HG02943 (cell line): ENCODE results near the gene WDFY2.
"Not testable (repeated sequence)": the region's sequence is repeated elsewhere in the genome, so short reads cannot be mapped to it uniquely, and the experiment has no call there.

Experiments used
- ATAC-seq: cut with Tn5 transposase; IDR thresholded peaks from one replicate; pipeline ENCODE4 v1.9.1; 2021; ENCODE audit warnings: mild to moderate bottlenecking, low read depth, moderate library complexity; ENCODE audit not compliant: unreplicated experiment

The WDFY2 gene

DNA sequence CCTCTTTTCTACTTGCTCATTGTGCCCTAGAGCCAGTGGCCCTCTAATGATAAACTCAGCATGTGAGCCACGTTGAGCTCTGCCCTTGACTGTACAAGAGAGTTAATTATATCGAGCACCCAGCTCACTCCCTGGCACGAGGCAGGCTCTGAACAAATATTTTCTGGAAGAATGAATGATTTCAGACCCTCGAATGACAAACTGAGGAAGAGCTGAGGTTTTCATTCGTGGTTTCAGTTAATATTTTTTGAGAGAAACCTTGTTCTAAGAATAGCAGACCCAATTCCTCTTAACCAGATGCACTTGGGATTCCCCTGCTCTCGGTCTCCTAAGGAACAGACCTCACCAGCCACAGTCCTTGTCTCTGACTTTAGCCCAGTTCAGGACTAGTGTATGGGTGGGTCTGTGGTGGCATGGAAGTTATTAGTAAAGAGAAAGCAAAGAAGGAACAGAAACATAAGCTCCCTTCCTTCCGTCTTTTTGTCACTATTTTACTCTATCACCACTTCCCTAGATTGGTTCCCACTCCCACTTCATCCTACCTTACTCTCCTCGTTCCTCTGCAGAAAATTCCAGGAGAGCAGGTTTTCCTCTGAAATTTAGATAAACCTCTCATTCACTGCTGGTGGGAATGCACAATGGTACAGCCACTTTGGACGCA is 22.1 kb upstream of the WDFY2 start:
- ATAC-seq = no peak

DNA sequence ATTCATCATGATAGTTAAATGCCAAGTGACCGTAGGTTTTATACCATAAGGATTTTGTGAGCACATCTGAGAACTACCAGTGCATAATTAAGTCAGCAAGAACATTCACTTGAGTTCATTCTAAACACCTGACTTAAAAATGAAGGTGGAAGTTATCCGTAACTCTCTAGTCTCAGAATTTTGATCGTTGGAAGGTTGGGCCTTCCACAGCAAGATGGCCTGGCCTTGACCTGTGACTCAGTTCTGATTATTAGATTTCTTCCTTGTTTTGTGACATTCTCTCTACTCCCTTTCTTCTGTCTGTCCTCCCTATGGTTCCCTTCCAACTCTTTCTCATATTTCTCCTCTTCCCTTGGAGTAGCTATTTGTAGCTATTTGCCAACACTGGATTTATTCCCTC is 20.0 kb upstream of the WDFY2 start:
- no peak for ATAC-seq

DNA sequence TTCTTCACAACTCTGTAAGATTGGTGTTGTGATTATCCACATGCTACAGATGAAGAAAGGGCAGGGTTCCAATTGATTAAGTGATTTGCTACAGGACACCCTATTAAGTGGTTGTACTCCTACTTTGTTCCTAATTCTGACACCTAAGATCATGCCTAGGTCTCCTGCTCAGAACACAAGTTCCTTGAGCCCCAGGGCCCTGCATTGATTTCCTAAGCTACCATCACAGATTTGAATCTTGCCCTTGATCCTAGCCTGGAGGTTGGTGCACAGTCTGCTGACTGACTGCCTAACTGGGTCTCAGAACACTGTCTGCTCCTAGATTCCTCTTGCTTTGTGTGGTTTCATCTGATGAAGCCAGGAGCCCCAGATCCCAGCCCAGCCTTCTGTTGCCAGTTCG is 19.6 kb upstream of the WDFY2 start:
- no peak for ATAC-seq

DNA sequence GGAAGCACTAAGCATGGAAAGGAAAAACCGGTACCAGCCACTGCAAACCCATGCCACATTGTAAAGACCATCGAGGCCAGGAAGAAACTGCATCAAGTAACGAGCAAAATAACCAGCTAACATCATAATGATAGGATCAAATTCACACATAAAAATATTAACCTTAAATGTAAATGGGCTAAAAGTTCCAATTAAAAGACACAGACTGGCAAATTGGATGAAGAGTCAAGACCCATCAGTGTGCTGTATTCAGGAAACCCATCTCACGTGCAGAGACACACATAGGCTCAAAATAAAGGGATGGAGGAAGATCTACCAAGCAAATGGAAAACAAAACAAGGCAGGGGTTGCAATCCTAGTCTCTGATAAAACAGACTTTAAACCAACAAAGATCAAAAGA is 15.3 kb upstream of the WDFY2 start:
- ATAC-seq = not testable (repeated sequence)

DNA sequence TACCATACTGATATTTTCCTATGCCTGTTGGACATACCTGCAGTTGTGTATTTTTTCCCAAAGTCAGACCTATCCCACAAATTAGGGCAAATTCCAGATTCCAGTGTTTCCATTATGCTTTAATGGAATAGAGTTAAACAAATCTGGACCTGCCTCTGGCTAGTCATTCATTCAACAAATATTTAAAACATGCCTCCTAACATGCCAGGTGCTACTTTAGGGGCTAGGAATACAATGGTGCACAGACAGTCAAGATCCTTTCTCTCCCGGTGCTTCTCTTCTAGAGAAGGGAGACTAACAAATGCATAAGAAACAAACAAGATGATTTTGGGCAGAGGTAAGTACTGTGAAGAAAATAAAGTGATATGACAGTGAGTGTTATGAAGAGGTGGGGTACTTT is 7.5 kb upstream of the WDFY2 start:
- no peak for ATAC-seq

DNA sequence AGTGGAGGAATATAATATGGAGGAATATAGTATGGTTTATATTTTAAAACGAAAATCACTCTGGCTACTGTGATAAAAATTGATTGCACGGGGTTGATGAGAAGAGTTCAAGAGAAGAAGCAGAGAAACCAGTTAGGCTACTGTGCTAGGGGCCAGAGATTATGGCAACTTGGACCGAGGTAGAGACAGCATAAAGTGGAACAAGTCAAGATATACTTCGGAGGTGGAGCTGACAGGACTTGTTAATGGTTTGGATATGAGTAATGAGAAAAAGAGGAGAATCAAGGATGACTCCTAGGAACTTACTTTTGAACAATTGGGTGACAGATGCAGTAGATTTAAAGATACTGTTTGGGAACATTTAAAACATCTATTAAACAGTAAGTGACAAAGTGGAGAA is 6.6 kb upstream of the WDFY2 start:
- ATAC-seq = no peak

DNA sequence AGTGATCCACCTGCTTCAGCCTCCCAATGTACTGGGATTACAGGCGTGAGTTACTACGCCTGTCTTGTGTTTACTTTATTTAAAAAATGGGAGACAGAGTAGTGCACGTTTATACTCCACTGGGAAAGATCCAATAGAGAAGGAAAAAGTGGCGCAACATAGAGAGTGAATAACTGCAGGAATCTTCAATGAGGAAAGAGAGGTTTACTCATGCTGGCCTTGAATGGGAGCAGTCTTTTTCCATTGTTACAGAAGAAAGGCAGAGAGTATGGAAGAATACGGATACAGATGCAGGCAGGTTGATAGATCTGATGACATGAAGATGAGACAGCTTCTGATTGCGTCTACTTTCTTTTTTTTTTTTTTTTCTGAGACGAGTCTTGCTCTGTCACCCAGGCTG is 4.6 kb upstream of the WDFY2 start:
- ATAC-seq = no peak

DNA sequence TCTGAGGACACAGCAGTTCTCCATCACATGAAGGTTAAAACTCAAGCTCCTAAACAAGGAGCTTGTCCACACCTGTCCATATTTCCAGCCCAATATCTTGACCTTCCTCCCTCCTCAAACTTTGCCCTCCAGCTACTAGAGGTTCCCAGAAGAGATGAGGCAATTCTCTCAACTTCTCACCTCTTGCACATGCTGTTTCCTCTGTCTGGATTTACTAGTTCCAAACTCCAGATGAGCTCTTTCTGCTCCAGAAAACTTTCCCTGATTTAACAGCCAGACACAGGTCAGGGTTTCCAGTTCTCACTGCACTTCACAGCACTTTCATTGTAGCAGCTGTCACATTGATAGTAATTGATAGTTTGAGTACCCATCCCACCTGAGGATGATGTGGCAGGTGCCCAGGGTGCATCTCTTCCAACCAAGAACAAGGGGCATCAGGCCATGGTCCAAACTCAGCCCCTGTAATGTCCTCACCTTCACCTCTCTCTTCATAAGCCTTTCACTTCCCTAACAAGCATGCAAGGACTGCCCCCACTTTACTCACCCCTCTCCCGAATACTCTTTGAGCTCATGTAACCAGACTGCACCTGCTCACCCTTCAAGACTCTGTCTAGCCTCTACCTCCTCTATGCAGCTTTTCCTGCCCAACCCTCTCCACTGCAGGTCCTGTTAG is 3.0 kb upstream of the WDFY2 start:
- no peak for ATAC-seq

DNA sequence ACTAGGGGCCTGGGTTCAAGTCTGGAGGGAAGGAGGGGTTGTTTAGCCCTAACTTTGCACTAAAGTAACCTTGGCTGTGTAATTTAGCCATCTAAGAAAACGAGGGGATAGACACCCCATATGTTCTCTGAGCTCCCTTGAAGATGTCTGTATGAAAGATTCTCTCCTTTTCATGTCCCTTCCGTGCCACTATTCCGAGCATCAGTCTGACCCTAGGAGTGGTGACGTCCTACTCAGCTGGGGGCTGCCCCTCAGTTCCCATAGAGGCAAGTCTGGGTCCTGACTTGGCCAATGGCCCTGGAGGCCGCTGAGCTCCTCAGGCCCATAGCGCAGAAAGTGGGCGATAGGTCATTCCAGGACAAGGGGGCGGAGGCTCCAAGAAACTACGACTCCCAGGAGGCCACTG is 790 bp upstream of the WDFY2 start:
- ATAC-seq = no peak

DNA sequence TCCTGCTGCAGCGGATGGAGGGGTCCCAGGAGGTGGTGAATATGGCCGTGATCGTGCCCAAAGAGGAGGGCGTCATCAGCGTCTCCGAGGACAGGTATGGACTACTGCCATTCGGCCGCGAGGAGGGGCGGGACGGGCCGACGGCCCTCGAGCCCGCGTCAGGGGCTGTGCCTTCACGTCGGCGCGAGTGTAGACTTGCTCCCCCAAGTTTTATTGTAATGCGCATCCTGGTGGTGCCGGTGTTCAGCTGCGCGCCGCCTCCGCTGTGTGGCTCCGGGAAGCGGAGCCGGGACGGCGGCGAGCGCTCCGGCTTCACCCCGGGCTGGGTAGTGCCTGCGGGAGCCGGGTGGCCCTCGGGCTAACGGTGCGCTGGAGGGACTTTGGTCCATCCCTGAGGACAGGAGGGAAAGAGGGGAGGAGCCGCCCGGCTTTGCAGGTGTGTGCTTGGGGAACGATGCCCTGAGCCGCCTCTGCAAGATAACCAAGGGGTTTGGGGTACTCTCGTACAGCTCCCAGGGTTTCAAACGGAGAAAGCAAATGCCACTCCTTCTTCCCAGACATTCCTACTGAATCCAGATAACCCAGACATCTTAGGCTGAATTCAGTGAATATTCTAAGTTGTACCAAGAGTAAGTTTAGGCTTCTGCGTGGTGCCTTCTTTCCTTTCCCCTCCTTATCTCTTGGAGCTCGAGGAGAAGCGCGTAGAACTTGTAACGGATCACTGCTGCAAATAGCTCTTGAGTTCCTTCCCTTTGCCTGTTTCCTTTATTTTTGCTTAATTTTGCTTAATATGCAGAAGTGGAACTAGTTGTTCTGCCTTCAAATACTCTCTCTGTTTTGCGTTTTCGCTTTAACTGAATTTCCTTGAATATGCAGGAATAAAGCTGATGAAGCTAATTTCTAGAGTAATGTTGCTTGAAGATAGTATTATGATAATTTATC is 740 bp downstream of the WDFY2 start:
- peak; percentile 38 for ATAC-seq

DNA sequence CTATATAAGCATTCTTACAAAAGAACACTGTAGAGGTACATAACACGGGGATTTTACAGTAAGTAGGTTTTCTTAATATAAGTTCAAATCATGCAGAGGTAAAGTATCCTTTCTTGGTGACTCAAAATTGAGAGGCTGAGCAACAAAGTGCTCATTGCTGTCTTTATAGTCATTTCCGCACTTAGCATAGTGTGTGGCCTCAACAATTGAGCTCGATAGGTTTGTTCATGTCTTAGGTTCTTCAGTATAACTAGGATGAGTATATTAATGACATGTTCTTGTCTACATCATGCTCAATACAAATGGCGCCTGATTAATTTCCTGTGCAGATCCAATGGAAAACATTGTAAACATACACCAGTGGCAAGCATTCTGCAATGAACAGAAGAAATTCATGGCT is 1.4 kb downstream of the WDFY2 start:
- no peak for ATAC-seq

DNA sequence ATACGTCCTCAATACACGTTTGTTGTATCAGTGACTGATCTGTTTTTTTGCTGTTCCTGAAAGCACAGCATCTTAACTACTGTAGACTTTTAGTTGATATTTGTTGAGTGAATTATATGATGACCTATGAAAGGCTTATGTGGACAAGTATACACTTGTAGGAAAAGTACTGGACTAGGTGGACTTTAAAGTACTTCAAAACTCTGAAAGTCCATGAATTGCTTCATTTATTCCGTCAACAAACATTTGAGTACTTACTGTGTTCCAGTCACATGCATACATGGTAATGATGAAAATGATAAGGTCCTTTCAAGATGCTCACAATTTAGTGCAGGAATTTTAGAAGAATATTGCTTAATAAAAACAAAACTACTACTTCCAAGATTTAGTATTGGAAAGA is 3.1 kb downstream of the WDFY2 start:
- no peak for ATAC-seq

DNA sequence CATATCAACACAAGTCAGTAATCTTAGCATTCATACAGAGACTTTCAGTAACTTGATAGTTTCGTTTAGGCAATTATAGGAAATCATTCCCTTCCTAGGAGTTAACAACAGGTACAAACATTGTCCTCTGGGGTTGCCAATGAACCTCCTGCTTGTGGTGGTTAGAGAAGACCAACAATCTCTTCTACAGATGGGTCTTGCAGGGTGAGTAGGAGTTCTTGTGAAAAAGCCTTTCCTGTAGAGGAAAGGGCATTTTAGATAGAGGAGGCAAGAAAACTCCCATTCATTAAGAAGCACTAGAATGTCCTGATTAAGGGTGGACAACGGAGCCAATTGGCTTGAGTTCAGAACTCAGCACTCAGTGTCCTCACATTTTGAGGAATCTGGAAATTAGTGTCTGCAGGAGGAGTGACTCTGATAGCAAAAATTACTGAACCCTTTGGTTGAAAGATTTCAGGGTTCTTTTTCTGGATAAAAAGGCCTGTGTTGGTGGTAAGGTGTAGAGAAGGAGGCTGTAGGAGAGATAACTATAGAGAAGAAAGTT is 4.2 kb downstream of the WDFY2 start:
- no peak for ATAC-seq

DNA sequence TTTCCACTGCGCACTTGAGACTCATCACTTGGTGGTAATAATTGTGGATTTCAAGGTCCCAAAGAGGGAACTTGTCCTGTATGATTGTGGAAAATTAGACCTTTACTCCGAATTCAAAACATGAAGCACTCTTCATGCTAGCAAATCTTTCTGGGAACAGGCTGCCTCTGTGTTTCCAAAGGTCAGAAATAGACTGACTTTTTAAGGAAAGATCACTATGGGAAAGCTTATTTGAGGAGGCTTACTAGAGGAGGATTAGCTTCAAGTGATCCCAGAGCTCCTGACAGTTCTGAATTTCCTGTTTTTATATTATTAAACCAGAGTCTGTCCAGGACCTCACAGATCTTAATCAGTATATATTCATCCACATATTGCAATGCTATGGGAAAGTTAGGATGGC is 5.5 kb downstream of the WDFY2 start:
- no peak for ATAC-seq

DNA sequence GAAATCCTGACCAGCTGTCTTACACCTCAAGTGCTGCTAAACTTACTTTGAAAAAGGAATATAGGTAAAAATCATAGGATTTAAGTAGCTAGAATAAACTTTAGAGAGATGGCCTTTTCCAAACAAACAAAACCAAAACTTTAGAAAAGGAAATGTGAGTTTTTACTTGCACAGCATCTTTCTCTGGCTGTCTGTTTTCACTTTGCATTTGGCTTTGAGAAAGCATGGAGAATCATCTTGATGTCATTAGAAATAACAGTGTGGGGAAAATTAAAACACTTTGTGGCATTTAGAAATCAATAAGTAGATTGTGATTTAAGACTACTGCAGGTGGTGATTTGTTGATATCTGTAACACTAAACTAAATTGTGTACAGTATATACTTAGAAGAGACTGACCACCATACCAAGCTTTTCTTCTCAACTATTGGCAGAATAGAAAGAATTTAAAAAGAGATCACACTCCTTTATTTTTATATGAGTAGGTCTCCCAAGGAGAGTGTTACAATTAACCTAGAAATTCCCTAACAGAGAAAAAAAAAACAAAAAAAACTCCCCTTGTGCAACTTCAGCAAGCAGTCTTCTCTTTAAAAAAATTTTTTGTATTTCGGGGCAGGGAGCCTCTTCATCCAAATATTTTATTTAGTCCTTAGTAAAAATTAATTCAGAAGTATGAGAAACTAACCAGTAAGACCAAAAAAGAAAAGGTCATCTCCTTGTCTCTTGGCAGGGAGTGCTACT is 6.1 kb downstream of the WDFY2 start:
- no peak for ATAC-seq

DNA sequence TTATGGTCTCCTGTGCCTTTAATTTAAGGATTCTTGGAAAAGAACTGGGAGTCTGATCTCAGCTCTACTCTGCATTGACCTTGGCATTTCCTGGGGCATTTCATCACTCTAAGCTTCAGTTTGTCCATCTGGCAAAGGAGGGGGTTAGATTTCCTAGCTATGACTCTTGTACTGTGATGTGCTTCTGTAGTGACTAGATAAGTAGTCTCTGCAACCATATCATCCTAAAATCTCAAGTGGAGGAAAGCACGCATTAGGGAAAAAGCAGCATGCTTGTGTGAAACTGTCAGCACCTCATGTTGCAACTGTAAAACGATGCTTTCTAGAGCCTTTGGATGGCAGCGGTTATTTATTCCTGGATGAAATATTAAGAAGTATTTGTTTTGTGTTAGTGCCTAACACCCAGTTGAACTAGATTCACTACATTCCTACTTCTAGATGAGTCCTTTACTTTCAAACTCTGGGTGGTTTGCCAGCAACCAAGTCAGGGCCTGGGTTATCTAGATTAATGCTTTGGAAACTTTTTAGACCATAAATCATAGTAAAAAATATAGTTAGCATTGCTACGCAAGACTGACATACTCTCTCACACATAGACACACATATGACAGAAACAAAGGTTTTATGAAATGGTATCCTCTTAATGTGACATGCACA is 6.8 kb downstream of the WDFY2 start:
- ATAC-seq = no peak

DNA sequence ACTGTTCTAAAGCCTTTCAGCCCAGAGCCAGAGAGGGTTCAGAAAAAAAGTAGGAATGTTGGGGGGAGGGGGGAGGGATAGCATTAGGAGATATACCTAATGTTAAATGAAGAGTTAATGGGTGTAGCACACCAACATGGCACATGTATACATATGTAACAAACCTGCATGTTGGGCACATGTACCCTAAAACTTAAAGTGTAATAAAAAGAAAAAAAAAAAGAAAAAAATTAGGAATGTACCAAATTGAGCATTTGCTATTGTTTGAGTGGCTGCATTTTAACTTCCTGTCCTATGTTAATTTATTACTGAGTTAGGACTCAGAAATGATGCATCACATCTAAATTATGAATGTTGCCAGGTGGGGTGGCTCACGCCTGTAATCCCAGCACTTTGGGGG is 7.7 kb downstream of the WDFY2 start:
- ATAC-seq = not testable (repeated sequence)

DNA sequence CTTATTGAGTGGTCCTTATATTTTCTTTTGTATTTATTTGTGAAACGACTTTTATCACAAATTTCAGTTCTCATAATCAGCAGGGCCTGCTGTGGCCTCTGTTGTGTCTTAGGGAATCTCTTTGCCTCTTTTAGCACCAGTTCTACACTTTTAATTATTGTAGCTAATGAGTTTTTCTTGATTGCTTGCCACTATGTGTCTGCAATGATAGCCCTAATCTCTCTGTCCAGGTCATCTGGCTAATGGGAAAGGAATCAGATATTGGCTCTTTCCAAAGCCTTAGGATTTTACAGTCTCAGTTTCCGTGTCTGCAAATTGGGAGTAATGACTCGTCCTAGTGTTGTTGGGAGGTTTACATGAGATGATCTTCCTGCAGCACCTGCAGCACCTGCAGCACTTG is 10.2 kb downstream of the WDFY2 start:
- ATAC-seq = no peak

DNA sequence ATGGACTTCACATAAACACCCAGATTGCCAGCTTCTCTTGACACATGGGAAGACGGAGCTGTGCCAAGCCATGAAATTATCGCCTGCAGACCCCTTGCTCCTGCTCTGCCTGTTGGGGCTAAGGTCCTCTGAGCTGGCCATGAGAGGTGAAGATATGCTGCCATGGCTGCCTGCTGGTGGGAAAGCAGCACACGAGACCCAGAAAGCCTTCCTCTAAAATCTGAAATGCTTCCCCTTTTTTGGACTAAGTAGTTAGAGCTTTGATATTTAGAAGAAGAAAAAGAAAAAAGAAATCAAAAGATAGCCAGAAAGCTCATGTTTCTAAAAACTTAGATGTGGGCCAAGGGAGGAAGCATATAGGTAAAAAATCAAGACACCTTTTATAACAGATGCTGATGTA is 11.2 kb downstream of the WDFY2 start:
- no peak for ATAC-seq

DNA sequence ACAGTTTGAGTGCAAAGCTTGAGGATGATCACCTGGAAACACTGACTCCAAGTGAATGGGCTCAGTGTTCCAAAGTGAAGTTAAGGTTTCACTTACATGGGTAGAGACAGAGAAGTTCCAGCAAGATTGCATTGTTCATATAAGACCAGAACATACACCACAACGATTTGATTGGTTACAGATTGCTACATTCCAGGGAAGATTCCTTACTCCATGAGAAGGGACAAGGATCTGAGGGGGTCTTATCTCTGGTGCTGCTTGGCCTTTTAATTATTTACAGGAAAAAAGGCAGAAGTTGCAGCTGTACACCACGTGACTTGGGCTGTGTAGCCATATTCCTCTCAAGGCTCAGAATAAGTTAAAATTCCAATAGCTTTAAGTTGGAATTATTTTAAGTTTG is 12.3 kb downstream of the WDFY2 start:
- ATAC-seq = no peak
